GM18870 (cell line): ENCODE measurements around the gene CACNA1C.

Source experiments
- ATAC-seq: cut with Tn5 transposase; IDR thresholded peaks from one replicate; pipeline ENCODE4 v1.9.1; 2021; ENCODE audit warnings: moderate library complexity; ENCODE audit not compliant: unreplicated experiment

CACNA1C gene

DNA sequence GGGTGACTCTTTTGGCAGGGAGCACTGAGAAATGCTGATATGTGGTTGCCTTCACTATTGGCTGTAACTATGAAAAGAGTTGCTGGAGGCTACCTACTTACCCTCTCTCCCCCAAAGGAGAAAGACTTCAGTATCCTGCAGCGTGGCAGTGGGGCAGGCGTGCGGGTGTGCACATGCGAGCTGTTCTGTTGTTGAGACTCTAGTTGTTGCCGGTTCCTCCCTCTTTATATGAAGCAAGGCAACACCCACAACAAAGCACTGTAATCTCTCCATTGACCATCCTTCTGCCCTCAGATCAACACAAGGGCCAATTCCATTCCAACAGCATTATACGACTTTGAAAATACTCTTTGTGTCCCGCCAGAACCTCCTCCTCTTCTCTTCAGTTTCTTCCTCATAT, 259.4 kb downstream of the CACNA1C start:
- no peak for ATAC-seq

DNA sequence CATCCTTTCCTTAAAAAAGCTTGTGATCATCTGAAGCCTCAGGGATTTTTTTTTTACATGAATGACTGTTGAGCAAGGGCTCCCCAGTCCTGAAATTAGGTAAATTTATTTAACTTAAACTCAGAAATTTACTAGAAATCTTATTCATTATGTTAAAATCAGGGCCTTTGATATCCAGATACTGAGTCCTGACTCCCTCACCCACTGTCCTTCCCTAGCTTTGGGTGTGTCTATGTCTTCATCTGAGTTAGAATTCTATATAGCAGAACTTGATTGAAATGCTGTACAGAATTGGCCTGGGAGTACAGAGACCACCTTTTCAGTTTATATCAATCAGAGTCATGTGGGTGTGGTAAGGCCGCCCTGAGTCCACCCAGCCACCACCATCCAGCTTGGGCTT, 260.0 kb downstream of the CACNA1C start:
- ATAC-seq, result no peak

DNA sequence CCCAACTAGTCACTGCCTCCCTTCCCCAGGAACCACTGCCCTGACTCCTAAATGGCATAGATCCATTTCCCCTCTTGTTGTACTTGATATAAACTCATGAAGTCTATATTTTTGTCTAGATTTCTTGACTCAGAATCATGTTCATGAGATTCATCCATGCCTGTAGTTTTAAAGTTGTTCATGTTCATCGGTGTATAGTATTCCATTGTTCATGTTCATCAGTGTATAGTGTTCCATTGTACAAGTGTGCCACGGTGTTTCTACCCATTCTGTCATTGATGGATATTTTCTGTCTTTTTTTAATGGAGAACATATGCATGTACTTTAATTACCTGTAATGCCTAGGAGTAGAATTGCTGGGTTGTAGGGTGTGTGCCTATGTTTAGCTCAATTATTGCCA, 261.7 kb downstream of the CACNA1C start:
- no peak for ATAC-seq

DNA sequence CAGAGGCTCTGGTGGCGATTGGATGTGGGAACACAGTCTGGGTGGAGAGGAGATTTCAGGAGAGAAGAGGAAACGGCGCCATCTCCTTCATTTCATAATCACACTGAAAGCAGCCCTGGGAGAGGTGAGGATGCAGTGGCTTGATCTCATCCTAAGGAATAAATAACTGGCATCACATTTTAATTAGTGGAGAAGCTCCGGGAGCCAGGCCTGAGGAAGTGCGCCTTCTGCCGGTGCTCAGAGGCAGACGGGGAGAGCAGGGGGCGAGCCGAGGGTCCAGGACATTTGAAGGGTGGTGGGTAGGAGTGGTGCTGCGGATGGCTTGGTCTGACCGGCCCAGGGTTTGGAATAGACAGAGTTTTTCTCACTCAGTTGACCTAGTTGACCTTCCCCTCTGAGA, 265.0 kb downstream of the CACNA1C start:
- ATAC-seq, result no peak

DNA sequence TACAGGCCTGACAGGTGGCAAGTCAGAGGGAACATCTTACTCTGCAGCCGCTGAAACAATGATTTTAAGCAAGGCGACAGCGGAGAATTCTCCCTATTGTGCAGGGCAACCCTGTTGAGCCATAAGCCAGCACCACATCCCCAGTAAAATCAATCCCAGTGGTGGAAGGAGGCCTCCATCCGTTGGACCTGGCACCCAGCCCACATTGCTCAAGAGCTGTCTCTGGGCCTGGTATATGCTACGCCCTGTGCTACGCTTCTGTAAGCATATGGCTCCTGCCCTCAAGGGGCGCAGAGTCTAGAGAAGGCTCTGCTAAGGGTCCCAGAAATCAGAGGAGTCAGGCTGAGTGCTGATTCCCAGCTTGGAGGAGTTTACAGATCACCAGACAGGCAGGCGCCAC, 265.5 kb downstream of the CACNA1C start:
- no peak for ATAC-seq

DNA sequence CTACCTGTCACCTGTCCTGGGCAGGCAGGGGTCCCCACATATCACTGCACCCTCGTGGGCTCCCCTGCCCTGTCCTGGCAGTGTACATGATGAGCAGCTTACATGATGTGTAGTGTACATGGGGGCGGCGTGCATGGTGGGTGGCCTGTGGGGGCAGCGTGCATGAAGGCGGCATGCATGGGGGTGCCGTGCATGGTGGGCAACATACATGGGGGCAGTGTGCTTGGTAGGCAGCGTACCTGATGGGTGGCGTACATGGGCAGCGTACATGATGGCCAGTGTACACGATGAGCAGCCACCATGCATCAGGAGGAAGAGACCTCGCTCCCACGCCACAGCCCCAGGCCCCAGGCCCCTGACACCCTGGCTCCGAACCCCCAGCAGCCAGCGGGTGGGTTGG, 266.3 kb downstream of the CACNA1C start:
- ATAC-seq, result no peak

DNA sequence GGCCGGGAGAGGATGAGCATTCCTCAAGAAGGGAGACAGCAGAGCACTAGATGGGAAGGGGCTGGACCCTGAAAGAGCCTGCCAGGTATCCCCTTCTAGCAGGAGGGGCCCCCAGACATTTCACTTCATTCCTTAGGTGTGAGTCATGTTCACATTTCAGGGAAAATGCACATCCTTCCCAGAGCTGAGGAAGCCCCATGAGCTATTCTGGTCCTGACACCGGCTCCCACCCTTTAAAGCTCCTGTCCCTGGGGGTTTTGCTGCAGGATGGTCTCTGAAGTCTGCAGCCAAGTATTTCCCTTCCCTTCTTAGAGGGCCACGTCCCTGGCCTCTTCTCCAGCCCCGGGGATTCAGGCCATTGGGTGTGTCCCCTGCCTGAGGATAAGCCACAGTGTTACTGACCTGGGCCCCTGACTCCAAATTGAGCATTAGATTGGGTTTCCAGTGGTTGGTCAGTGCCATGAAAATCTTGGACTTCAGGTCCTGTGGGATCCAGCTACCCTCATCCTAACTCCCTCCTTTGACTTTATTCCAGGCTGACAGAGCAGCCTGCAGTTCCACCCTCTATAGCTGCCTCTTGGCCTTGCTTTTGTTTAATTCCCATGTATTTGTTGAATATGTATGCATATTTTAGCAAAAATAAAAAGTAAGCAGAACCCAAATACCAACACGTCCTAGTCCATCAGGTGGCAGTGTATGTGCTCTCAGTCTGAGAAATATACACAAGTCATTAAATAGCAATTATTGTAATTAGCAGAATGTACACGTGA, 267.1 kb downstream of the CACNA1C start:
- no peak for ATAC-seq

DNA sequence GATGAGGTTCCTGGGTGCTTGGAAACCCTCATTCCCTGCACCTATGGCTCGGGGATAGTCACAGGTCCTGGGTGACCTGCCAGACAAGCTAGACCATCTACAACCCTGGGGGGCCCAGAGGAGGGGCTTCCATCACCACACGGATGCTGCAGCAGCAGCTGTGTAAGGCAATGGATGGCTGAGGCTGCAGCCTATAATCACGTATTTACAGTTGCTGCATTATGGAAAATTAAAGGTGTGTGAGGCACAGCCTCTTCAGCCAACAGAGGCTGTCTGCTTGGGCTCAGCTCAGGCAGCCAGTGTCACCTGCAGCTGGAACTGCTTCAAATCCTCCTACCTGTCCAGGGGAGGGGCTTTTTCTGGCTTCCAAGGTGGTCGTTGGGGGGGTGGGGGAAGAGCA, 268.1 kb downstream of the CACNA1C start:
- no peak for ATAC-seq

DNA sequence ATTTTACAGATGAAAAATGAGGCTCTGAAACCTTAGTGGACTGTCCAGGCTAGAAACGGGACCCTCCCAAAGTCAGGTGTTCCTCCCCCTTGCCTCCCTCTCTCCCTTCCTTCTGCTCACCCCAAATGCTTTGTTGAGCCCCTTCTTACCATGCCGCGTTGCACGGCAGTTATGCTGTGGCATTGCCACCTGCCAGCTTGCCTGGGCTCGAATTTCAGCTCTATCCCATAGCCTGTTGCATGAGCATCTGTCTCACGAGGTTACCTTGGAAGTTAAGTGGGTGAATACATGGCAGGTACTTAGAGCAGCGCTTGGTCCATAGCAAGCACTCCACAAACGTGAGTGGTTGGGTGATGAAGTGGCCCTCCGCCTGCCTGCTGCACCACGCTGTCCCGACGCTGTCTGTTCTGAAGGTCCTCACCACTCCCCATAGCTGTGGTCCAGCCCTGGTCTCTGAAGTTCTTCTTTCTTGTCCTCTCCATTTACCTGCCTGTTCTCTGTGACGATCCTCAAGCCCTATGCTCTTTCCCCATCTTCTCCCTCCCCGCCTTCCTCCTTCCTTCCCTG, 269.9 kb downstream of the CACNA1C start:
- ATAC-seq, result no peak

DNA sequence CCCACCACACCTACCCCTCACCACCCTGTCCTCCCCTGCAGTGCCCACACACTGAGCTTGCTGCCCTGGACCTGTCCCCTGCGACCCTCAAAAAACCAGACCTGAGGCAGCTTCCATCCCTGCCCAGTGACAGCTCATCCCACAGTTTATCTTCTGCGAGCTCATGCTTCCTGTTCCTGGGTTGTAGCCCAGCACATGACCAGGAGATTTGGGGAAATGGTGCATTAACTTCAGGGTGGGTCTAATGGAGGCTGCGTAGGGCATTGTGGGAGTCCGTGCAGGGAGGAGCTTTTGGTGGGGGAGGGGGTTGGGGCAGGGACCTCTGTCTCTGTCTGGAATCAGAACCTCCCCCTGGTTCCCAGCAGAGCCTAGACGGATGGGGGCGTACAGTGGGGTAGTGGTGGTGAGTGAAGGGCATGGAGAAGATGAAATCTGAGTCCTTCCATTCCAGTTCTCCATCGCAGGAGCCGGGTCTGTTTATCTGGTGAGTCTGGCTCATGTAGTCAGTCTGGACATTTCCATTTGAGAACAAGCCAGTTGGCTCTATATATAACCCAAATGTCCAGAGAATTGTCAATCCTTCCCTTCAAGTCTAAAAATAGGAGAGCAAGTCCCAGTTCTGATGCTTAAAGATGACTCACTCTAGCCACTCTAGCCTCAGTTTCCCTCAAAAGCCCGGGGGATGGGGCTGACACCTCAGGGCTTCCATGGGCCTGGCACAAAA, 270.9 kb downstream of the CACNA1C start:
- ATAC-seq, result no peak

DNA sequence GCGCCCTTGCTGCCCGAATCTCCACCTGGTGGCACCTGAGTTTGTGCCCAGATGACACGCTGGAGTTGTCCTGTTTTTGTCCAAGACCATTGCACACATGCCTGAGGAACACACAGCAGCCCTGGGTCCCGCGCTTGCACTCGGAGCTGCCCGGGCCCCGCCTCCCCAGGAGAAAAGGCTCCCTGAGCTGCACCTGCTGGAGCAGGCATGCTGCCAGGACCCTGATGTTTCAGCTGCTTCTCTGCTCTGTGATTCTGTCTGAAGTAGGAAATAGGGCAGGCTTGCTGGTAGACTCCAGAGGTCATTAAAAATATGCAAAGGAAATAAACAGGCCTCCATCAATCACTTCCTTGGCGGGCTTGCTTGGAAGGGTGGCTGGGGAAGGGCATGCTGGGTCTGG, 271.6 kb downstream of the CACNA1C start:
- ATAC-seq, result no peak

DNA sequence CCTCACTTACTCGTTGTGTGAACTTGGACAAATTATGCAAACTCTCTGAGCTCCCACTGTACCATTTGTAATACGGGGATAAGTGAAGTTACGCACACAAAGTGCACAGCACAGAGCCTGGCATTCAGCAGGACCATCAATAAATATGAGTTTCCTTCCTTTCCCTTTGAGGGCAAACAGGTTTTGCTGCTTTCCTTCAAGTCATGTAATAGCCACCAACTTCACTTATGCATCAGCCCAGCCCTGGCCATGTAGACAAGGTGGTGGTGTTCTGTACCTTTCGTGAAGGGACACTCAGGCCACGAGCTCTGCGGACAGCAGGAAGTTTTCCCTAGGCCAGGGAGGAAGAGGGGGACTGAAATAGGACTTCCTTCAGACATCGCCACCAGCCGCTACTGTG, 272.7 kb downstream of the CACNA1C start:
- ATAC-seq, result no peak

DNA sequence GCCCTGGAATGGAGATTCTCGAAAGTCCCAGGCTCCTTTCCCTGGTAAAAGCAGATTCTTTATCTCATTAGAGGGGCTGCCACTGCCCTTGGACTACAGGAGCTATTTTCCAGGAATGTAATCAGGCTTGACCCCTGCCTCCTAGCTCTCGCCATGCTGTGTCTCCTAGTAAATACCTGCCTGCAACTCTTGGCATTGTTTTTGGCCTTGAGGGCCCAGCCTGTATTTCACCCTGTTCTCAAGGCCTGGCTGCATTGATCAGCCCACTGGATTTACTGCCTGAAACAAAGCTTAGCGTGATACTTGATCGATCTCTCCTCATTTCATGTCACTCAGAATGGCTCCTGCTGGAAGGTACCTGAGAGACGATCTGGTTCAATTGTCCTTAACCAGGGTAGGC, 273.7 kb downstream of the CACNA1C start:
- ATAC-seq, result no peak

DNA sequence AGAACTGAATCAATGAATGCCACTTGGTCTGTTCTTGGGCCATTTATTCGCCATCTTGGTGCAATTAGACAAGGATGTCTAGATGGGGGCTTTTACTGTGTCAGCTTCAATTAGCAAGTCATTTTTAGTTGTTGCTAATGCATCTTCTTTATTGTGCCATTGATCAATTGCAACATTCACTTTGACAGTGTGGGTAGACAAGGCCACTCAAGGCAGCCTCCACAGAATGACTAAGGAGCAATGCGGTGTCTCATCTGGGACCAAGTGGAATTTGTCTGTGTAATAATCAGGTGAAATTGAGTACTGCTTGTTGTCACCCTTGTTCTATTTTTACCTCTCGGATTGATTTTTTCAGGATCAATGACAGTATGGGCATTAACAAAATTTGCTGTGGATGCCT, 275.9 kb downstream of the CACNA1C start:
- ATAC-seq, result no peak

DNA sequence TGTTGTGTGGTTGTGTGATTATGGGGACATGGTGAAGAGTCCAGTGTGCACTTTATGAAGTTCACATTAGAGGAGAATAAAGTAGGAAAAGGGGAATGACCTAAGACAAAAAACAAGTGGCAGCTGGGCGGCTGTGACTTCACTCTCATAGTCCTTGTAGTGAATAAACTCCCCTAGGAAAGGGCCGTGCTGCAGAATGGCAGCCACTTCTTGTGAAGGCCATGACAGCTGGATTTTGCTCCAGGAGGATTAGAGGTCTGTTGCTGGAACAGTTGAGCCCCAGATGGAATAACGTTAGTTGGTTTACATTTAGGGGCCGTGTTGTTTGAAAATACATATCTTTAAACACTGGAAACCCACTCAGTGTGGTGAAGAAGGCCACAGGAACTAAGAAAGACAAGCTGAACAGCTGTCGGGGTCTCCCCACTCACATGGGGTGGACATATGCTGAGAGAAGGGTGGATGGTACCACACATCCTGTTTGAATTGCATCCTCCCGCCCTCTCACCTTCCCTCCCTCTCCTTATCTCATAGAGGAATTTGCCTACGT, 276.9 kb downstream of the CACNA1C start:
- ATAC-seq, result no peak

DNA sequence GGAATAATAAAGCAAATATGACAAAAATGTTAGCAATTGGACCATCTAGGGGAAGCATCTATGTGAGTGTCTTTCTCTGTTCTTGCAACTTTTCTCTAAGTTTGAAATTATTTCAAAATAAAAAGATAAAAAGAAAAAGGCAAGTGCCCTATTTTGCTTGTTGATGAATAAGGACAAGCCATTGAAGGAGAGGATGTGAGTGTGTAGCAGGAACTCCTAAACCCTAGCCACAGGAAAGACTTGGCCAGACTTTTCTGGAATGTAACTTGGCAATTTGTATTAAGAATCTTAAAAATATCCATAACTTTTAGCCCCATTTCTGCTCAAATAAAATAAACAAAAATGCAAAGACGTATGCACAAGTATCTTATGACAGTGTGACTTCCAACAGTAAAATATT, 279.4 kb downstream of the CACNA1C start:
- ATAC-seq, result no peak

DNA sequence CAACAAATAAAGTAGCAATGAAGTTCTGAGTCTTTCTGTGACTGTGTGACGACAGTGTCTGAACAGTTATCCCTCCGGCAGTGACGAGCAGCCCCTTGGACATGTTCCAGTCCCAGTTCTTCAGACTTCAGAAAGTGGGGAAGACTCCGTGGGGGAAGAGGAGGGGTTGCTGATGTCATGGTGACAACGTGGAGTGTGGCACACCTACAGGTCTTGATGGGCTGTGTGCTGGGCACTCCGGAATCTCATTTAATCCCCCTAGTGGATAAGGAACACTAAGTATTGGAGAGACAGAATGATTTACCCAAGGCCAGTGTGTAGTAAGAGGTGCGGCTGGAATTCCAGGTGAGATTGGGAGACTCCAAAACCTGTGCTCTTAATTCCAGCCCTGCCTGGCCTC, 280.2 kb downstream of the CACNA1C start:
- ATAC-seq, result no peak

DNA sequence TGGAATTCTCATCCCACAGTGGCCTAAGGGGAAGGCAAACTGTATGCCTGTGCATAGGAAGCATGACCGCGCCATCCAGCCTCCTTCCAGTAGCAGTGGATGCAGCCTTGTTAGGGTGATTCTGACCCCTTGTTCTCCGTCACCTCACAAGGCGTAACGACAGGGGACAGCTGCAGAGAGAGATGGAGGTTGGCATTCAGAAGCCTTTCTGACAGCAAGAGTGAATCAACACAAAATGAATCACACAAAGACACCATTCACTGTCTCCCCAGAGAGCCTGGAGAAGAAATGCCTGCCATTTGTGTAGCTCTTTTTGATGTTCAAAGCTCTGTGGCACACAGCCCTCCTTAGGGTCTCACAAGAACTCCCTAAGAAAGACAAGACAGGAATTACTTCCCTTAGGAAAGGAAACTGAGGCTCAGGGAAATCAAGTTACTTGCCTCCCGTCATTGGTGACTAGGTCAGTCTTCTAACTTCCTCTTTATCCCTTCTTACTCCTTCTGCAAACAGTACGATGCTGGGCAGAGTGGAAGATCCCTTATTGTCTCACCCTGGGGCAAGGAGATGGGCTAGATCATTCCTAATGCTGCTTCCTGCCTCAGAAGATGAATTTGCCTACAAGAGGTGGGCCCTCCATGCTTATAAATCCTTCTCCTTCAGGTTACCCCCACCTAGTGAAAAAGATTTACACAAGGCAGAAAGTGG, 280.9 kb downstream of the CACNA1C start:
- no peak for ATAC-seq

DNA sequence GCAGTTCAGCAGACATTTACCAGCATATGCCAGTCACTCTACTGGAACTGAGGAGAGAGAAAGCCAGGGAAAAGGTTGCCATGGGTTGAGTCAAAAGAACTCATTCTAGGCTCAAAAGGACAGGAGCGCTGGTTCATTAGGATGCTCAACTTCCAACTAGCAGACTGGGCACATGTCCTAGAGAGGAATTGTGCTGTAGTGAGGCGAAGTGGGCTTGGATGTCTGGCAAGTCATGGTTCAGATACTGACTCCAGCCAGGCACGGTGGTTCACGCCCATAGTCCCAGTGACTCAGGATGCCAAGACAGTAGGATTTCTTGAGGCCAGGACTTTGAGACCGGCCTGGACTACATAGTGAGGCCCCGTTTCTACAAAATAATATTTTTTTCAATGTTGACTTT, 281.5 kb downstream of the CACNA1C start:
- no peak for ATAC-seq

DNA sequence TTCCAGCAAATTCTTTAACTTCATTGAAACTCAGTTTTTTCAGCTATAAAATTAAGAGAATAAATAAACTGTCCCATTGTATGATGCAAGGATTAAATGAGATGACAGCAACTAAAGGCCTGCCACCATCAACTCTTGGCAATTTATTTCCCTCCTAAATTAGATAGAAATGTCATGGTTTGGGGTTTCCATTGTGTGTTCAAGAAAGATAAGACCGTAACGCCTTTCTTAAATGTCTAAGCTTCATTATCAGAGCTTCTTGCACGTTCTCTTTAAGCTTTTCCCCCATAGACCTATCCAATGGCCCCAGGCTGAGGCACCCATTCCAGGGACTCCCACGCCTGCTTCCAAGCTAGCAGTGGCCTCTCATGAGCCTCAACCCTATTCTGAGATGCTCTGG, 281.9 kb downstream of the CACNA1C start:
- no peak for ATAC-seq

DNA sequence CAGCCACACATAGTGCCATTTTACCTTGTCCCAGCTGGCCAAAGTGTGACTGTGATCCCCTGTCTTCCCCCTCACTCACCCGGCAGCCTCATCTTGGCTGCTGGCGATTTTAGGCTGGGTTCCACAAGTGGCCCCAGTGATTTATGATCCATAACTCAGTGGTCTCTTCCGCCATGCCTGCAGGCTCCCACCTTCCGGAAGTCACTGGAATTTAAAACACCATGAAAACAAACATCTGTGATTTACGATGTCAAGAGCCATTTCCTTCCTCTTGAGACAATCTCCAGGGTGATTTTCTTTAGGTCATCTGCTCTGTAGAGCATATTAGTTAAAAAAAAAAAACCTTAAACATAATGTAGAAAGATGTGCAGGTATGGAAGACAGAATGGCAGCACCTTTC, 282.3 kb downstream of the CACNA1C start:
- ATAC-seq, result no peak
